ENCODE measurements around the gene OR5D18. TPM values are rescaled to one million over a fixed set of nuclear protein-coding genes. Genes with fewer than 3 reads are reported as not detected.
"Not testable (repeated sequence)": the region's sequence is repeated elsewhere in the genome, so short reads cannot be mapped to it uniquely, and the experiment has no call there.

OR5D18 gene
- total RNA-seq, 3 donors from 2014 or later = not detected

DNA sequence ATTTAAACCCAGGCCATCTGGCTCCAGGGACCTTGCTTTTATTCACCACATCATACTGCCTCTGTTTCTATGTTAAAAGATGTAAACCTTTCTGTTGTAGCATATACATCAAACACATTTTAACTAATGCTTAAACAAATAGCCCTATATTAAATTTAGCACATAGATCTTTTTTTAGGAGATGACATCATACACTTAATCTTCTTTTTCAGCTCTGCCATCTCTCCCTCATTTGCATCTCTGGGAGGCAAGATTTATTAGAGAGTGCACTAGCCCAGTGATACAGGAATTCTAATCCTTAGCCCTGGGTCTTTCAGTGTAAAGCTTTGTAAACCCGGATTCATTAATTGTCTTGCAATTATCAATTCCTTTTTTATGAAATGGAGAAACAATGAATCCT, 32.7 kb downstream of the OR5D18 start:
- Histone ChIP-seq H3K4me1 (ENCODE audit: low read depth) (no peaks in the 10 kb centered on the region), H3K36me3 (ENCODE audit: low read depth) (no peaks in the 10 kb centered on the region), H3K4me3 (no peak overlapping the region), H3K9me3 (no peaks in the 10 kb centered on the region)
- intact Hi-C loops (cut with DNase I, micrococcal nuclease) = no loop called here
- TF ChIP-seq CTCF (IDR thresholded peaks at IDR 0.05) = no peak
- DNase-seq (no peak), ATAC-seq (no peak)

DNA sequence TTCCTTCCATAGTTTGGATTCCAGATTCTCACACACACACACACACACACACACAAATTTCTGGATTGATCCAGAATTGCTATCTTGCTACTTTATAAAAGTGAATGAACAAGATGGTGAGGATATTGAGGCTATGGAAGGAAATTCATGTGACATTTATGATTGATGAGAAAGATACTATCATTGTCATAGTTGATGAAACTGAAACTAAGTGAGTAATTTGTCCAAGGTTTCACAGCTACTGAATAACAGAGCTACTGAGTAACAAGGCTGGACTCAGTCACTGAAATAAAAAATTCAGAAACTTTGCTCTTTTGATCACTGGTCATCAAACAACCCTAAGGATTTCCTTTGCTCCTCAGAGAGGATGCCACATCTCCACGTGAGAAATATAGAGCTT, 35.3 kb downstream of the OR5D18 start:
- Histone ChIP-seq H3K4me1 (ENCODE audit: low read depth) (no peaks in the 10 kb centered on the region), H3K36me3 (ENCODE audit: low read depth) (no peaks in the 10 kb centered on the region), H3K4me3 (no peak overlapping the region), H3K9me3 (no peaks in the 10 kb centered on the region)
- DNase-seq (no peak), ATAC-seq (no peak)
- no peak for TF ChIP-seq CTCF (IDR thresholded peaks at IDR 0.05)
- intact Hi-C loops (cut with DNase I, micrococcal nuclease) = no loop called here

DNA sequence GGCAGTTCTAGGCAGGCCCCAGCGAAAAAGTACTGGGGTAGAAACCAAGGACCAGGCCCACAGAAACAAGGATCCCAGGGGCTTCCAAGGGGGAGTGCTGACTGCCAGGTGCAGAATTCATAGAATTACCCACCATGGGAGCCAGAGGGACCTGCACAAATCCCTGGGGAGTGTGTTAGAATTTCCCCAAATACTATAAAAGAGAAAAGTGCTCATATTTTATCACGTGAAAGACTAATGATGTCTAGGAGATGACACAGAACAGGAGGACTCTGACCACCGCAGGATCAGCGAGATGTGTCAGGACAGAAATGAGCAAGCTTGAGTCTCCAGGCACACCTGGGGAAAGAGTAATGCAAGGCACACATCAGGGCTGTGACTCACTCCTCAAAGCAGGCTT, 47.9 kb downstream of the OR5D18 start:
- ATAC-seq; intact Hi-C loops (cut with DNase I, micrococcal nuclease): not testable (repeated sequence)

More for the DNA sequence above, 47.9 kb downstream of the OR5D18 start:
- not testable (repeated sequence) for H3K36me3 ChIP-seq (ENCODE audit: low read depth); H3K9me3 ChIP-seq; DNase-seq; H3K4me3 ChIP-seq; H3K4me1 ChIP-seq (ENCODE audit: low read depth)

Other genes with a start within 250 kb of the OR5D18 start
- gene OR4C16, start 247.5 kb upstream of the OR5D18 start, total RNA-seq = not detected
- gene OR4C11, start 212.0 kb upstream of the OR5D18 start, total RNA-seq = not detected
- not detected for gene OR4P4, start 184.5 kb upstream of the OR5D18 start, total RNA-seq
- gene OR4S2, start 171.3 kb upstream of the OR5D18 start, total RNA-seq = not detected
- gene OR4C6, start 157.4 kb upstream of the OR5D18 start, total RNA-seq = not detected
- not detected for gene OR5D13, start 46.2 kb upstream of the OR5D18 start, total RNA-seq
- not detected for gene OR5D14, start 24.1 kb upstream of the OR5D18 start, total RNA-seq
- gene OR5L1, start 8.3 kb upstream of the OR5D18 start, total RNA-seq = not detected
- gene OR5L2, start 7.6 kb downstream of the OR5D18 start, total RNA-seq = not detected
- not detected for gene OR5D16, start 19.1 kb downstream of the OR5D18 start, total RNA-seq
- gene TRIM51, start 63.7 kb downstream of the OR5D18 start, total RNA-seq = not detected
- not detected for gene OR5W2, start 95.0 kb downstream of the OR5D18 start, total RNA-seq
- gene OR5I1, start 116.8 kb downstream of the OR5D18 start, total RNA-seq = not detected
- not detected for gene OR10AG1, start 150.3 kb downstream of the OR5D18 start, total RNA-seq
- not detected for gene OR5F1, start 175.0 kb downstream of the OR5D18 start, total RNA-seq
- gene OR5AS1, start 208.0 kb downstream of the OR5D18 start, total RNA-seq = not detected